ENCODE data around the gene SIDT2.

GRCh38 chr11:117193130-117194020 is 14.8 kb downstream of the SIDT2 start:
- no peak for TF ChIP-seq CTCF (conservative IDR thresholded peaks at IDR 0.05; ENCODE audit: low read length)
- no peak for TF ChIP-seq EZH2phosphoT487 (IDR thresholded peaks at IDR 0.05; ENCODE audit: borderline replicate concordance, low read depth, low read length)

Data from OCI-LY7 (cell line).